ENCODE results near the gene SQSTM1.

The SQSTM1 gene

GRCh38 chr5:179836225-179837019 lies 15.7 kb downstream of the SQSTM1 start:
- in situ Hi-C loops (cut with MboI; ENCODE audit: low pct_unique_long_range_greater_than_20kb, low sequenced_read_pairs, unreplicated experiment), result no loop called here
- peak; percentile 55 for DNase-seq (ENCODE audit: low spot score)

GRCh38 chr5:179837076-179838011 lies 16.6 kb downstream of the SQSTM1 start:
- no peak for DNase-seq (ENCODE audit: low spot score)
- TF ChIP-seq CTCF (IDR thresholded peaks at IDR 0.05; ENCODE audit: extremely low read depth, insufficient read depth, missing control alignments), result no peak
- in situ Hi-C loops (cut with MboI; ENCODE audit: low pct_unique_long_range_greater_than_20kb, low sequenced_read_pairs, unreplicated experiment), result no loop called here

More at GRCh38 chr5:179836225-179837019, 15.7 kb downstream of the SQSTM1 start:
- TF ChIP-seq CTCF (IDR thresholded peaks at IDR 0.05; ENCODE audit: extremely low read depth, insufficient read depth, missing control alignments), result peak; percentile 2

- no peak for TF ChIP-seq CTCF (IDR thresholded peaks at IDR 0.05; ENCODE audit: extremely low read depth, insufficient read depth, missing control alignments)
- DNase-seq (ENCODE audit: low spot score), result no peak
- in situ Hi-C loops (cut with MboI; ENCODE audit: low pct_unique_long_range_greater_than_20kb, low sequenced_read_pairs, unreplicated experiment), result no loop called here
Measured at GRCh38 chr5:179839328-179840256, 18.9 kb downstream of the SQSTM1 start.

GRCh38 chr5:179840321-179840720 lies 19.6 kb downstream of the SQSTM1 start:
- in situ Hi-C loops (cut with MboI; ENCODE audit: low pct_unique_long_range_greater_than_20kb, low sequenced_read_pairs, unreplicated experiment), result no loop called here
- DNase-seq (ENCODE audit: low spot score), result no peak
- TF ChIP-seq CTCF (IDR thresholded peaks at IDR 0.05; ENCODE audit: extremely low read depth, insufficient read depth, missing control alignments), result no peak

GRCh38 chr5:179840766-179841165 lies 20.1 kb downstream of the SQSTM1 start:
- no peak for DNase-seq (ENCODE audit: low spot score)
- TF ChIP-seq CTCF (IDR thresholded peaks at IDR 0.05; ENCODE audit: extremely low read depth, insufficient read depth, missing control alignments), result no peak
- in situ Hi-C loops (cut with MboI; ENCODE audit: low pct_unique_long_range_greater_than_20kb, low sequenced_read_pairs, unreplicated experiment), result no loop called here

GRCh38 chr5:179841621-179842020 lies 20.9 kb downstream of the SQSTM1 start:
- TF ChIP-seq CTCF (IDR thresholded peaks at IDR 0.05; ENCODE audit: extremely low read depth, insufficient read depth, missing control alignments), result no peak
- in situ Hi-C loops (cut with MboI; ENCODE audit: low pct_unique_long_range_greater_than_20kb, low sequenced_read_pairs, unreplicated experiment), result no loop called here
- DNase-seq (ENCODE audit: low spot score), result no peak

Measured in GM13977 (cell line).